Neural cell (in vitro differentiated cells): ENCODE measurements around the gene MLIP.

Experiments used
- MXI1 ChIP-seq: fragments of 450-650 bp; conservative IDR thresholded peaks from 2 replicates; pipeline ENCODE4 v1.6.1; 2014; ENCODE audit warnings: antibody characterized with exemption, mild to moderate bottlenecking; ENCODE audit not compliant: poor library complexity, severe bottlenecking
- POLR2AphosphoS5 ChIP-seq: IDR thresholded peaks from 2 replicates; pipeline ENCODE4 v1.6.1; 2012
- RAD21 ChIP-seq: fragments of 450-650 bp; conservative IDR thresholded peaks from 2 replicates; pipeline ENCODE4 v1.6.1; 2014; ENCODE audit warnings: antibody characterized with exemption, mild to moderate bottlenecking, moderate library complexity
- SMC3 ChIP-seq: fragments of 450-650 bp; conservative IDR thresholded peaks from 2 replicates; pipeline ENCODE4 v1.6.1; 2014; ENCODE audit warnings: antibody characterized with exemption, mild to moderate bottlenecking, moderate library complexity; ENCODE audit not compliant: poor library complexity
- TAF1 ChIP-seq: IDR thresholded peaks from 2 replicates; pipeline ENCODE4 v1.6.1; 2012; ENCODE audit warnings: low read depth
- TF ChIP-seq, protein P1 (sequence below): fragments of 450-650 bp; IDR thresholded peaks from 2 replicates; pipeline ENCODE4 v1.5.1; 2014; ENCODE audit warnings: antibody characterized with exemption, mild to moderate bottlenecking, moderate library complexity; ENCODE audit not compliant: poor library complexity, severe bottlenecking

DNA sequence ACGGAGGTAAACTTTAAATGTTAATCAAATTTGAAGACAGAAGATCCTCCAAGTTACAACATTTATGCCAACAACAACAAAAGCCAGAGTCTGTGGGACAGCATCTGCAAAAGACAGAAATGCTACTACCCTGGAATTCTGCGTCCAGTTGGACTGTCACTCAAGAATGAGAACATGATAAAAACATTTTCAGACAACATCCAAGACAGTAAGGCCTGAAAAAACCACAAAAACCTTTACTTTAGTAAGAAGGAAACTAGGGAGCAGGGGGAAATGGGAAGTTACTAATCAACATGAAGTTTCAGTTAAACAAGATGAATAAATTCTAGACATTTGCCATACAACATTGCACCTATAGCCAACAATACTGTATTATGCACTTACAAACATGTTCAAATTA is 77.6 kb downstream of the MLIP start:
- TF ChIP-seq, protein P1, sequence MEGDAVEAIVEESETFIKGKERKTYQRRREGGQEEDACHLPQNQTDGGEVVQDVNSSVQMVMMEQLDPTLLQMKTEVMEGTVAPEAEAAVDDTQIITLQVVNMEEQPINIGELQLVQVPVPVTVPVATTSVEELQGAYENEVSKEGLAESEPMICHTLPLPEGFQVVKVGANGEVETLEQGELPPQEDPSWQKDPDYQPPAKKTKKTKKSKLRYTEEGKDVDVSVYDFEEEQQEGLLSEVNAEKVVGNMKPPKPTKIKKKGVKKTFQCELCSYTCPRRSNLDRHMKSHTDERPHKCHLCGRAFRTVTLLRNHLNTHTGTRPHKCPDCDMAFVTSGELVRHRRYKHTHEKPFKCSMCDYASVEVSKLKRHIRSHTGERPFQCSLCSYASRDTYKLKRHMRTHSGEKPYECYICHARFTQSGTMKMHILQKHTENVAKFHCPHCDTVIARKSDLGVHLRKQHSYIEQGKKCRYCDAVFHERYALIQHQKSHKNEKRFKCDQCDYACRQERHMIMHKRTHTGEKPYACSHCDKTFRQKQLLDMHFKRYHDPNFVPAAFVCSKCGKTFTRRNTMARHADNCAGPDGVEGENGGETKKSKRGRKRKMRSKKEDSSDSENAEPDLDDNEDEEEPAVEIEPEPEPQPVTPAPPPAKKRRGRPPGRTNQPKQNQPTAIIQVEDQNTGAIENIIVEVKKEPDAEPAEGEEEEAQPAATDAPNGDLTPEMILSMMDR = no peak
- TF ChIP-seq TAF1 = no peak
- no peak for TF ChIP-seq RAD21
- TF ChIP-seq POLR2AphosphoS5 = no peak
- TF ChIP-seq SMC3 = no peak
- TF ChIP-seq MXI1 = no peak
